Prostate gland (tissue), 2 donors: ENCODE results near the gene ARHGAP9. TPM values are rescaled to one million over a fixed set of nuclear protein-coding genes. Genes with fewer than 3 reads are reported as not detected.

Source experiments
- DNase-seq: peaks from one replicate; pipeline ENCODE4 v3.0.0-alpha.2; 2019; ENCODE audit warnings: low spot score
- H3K27ac ChIP-seq, 2 donors: fragments of 200-600 bp; sonication (generic); 2 replicates each; pipeline ENCODE4 v1.5.1; 2017 to 2019
- H3K27me3 ChIP-seq: fragments of 200-600 bp; sonication (generic); replicated peaks from 2 replicates; pipeline ENCODE4 v1.5.1; 2019; ENCODE audit not compliant: insufficient read depth
- H3K36me3 ChIP-seq, 2 donors: fragments of 200-600 bp; sonication (generic); 1 replicate in 1 of 2; 2 replicates in 1 of 2; pipeline versions ENCODE4 v1.5.1 to v1.8.1; 2017 to 2019
- H3K4me1 ChIP-seq: fragments of 200-600 bp; sonication (generic); replicated peaks from 2 replicates; pipeline ENCODE4 v1.5.1; 2019
- H3K4me3 ChIP-seq, 2 donors: fragments of 200-600 bp; sonication (generic); 2 replicates each; pipeline ENCODE4 v1.5.1; 2017 to 2019
- H3K9me3 ChIP-seq: fragments of 200-600 bp; sonication (generic); 2 replicates; pipeline ENCODE4 v1.5.1; 2017
- POLR2A ChIP-seq: fragments of 450-650 bp; IDR thresholded peaks from one replicate; pipeline ENCODE4 v1.6.1; 2016; ENCODE audit warnings: antibody characterized with exemption, mild to moderate bottlenecking
- POLR2AphosphoS5 ChIP-seq: sonication (generic); formaldehyde crosslinking; IDR thresholded peaks from one replicate; pipeline ENCODE4 v1.6.1; 2017; ENCODE audit warnings: antibody characterized with exemption
- WGBS: methylation state at CpG from one replicate; pipeline ENCODE4 v1.1.5; 2018; 5-methylcytosine and 5-hydroxymethylcytosine counted together
- intact Hi-C: fragments of 100-400 bp; cut with DNase I; formaldehyde crosslinking; loops from one replicate; pipeline ENCODE4 v1.14.2; 2022
- total RNA-seq, 2 donors: library from RNA; depleted of rRNA; stranded (reverse); fragments of >200 nt; gene quantifications; one replicate each; pipeline ENCODE4 v1.1.0, GENCODE V29; 2016
- TF ChIP-seq, protein P1 (sequence below), 4 experiments: fragments of 200-600 bp in 2 of 4; fragments of 450-650 bp in 2 of 4; sonication (generic) in 2 of 4; IDR thresholded peaks; 1 replicate in 3 of 4; 2 replicates in 1 of 4; pipeline ENCODE4 v1.5.1; 2016 to 2019; ENCODE audit warnings: antibody characterized with exemption in 4 of 4, mild to moderate bottlenecking in 2 of 4, moderate library complexity in 2 of 4

Gene ARHGAP9
- total RNA-seq, 2 donors from 2014 or later = 3.5 to 13.6 TPM

DNA sequence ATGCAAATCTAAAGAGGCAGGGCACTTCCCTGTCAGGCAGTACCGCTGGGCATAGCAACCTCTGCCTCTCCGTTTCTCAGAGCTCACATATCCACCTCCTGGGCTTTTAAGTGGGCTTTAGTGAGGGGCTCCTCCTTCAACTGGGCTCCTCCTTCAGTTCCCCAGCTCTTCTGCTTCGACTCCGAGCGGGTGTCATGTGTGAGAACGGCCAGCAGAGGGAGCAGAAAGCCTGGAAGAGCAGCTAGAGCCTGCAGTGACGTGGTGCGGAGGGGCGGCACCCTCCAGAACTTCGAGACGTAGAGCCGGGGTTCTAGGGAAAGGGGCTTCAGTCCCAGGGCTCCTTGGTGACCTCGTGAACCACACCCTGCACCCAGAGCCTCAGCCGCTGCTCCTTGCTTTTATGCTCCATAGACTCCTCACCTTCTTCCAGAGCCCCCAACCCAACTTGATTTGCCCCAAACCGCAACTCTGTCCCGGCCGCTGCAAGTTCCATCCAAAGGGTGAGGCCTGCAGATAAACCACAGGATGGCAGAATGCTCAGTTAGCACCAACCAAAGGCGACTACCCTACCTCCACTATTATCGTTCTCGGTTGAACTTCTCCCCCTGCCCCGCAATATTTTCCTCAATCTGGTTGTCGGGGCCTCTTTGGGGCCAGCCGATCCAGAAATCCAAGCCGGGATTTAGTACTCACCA, 20.5 kb downstream of the ARHGAP9 start:
- Histone ChIP-seq H3K36me3 (no peaks in the 10 kb centered on the region), H3K27ac (peak overlapping the region; percentile 82 to 86), H3K27me3 (no peaks in the 10 kb centered on the region), H3K4me3 (peak overlapping the region; percentile 55 to 60), H3K9me3 (no peaks in the 10 kb centered on the region), H3K4me1 (peaks cover 9% of the 10 kb centered on the region)
- intact Hi-C loops = no loop called here
- peak; percentile 92 for DNase-seq
- peak; percentile 71 for TF ChIP-seq POLR2AphosphoS5
- TF ChIP-seq POLR2A = peak; percentile 38
- TF ChIP-seq, protein P1, sequence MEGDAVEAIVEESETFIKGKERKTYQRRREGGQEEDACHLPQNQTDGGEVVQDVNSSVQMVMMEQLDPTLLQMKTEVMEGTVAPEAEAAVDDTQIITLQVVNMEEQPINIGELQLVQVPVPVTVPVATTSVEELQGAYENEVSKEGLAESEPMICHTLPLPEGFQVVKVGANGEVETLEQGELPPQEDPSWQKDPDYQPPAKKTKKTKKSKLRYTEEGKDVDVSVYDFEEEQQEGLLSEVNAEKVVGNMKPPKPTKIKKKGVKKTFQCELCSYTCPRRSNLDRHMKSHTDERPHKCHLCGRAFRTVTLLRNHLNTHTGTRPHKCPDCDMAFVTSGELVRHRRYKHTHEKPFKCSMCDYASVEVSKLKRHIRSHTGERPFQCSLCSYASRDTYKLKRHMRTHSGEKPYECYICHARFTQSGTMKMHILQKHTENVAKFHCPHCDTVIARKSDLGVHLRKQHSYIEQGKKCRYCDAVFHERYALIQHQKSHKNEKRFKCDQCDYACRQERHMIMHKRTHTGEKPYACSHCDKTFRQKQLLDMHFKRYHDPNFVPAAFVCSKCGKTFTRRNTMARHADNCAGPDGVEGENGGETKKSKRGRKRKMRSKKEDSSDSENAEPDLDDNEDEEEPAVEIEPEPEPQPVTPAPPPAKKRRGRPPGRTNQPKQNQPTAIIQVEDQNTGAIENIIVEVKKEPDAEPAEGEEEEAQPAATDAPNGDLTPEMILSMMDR (IDR thresholded peaks at IDR 0.05) = peak; percentile 92 to 99 (median 96)
- 0% methylated on average over 24 of the region's 24 CpGs for WGBS

DNA sequence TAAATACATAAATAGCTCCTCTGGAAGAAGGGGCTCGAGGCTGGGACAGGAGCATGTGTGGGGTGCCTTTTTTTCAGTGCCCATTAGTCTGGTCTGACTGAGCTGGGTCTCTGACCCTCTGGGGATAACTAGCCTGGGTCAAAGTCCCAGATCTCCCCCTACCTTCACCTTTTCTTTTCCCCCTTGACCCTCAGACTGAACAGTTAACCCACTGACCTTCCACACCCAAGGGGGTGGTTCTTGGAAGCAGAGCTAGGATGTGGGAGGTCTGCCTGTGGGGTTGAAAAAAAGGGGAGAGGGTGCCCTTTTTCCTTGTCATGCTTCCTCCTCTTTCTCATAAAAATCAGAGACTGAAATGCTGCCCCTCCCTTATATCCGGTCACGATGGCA, 21.0 kb downstream of the ARHGAP9 start:
- peaks cover 9% of the 10 kb centered on the region for H3K4me1 ChIP-seq
- H3K27ac ChIP-seq = peak overlapping the region; percentile 82 to 86
- TF ChIP-seq POLR2AphosphoS5 (no peak), POLR2A (no peak)
- TF ChIP-seq, protein P1 (IDR thresholded peaks at IDR 0.05) = no peak
- H3K9me3 ChIP-seq = no peaks in the 10 kb centered on the region
- no peaks in the 10 kb centered on the region for H3K36me3 ChIP-seq
- H3K27me3 ChIP-seq = no peaks in the 10 kb centered on the region
- intact Hi-C loops = no loop called here
- WGBS = 25% methylated on average over 3 of the region's 3 CpGs
- no peak for DNase-seq
- peak overlapping the region; percentile 55 to 60 for H3K4me3 ChIP-seq

DNA sequence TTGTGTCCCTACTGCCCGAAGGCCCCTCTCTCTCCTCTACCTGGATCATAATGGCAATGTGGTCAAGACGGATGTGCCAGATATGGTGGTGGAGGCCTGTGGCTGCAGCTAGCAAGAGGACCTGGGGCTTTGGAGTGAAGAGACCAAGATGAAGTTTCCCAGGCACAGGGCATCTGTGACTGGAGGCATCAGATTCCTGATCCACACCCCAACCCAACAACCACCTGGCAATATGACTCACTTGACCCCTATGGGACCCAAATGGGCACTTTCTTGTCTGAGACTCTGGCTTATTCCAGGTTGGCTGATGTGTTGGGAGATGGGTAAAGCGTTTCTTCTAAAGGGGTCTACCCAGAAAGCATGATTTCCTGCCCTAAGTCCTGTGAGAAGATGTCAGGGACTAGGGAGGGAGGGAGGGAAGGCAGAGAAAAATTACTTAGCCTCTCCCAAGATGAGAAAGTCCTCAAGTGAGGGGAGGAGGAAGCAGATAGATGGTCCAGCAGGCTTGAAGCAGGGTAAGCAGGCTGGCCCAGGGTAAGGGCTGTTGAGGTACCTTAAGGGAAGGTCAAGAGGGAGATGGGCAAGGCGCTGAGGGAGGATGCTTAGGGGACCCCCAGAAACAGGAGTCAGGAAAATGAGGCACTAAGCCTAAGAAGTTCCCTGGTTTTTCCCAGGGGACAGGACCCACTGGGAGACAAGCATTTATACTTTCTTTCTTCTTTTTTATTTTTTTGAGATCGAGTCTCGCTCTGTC, 22.8 kb downstream of the ARHGAP9 start:
- TF ChIP-seq POLR2AphosphoS5 (no peak), POLR2A (no peak)
- TF ChIP-seq, protein P1 (IDR thresholded peaks at IDR 0.05) = no peak
- no peak for DNase-seq
- no peaks in the 10 kb centered on the region for H3K9me3 ChIP-seq
- peaks cover 9% of the 10 kb centered on the region for H3K4me1 ChIP-seq
- no peak overlapping the region for H3K27ac ChIP-seq
- no peak overlapping the region for H3K4me3 ChIP-seq
- whole genome bisulfite sequencing = 92% methylated on average over 6 of the region's 6 CpGs
- intact Hi-C loops = no loop called here
- no peaks in the 10 kb centered on the region for H3K27me3 ChIP-seq
- no peaks in the 10 kb centered on the region for H3K36me3 ChIP-seq

DNA sequence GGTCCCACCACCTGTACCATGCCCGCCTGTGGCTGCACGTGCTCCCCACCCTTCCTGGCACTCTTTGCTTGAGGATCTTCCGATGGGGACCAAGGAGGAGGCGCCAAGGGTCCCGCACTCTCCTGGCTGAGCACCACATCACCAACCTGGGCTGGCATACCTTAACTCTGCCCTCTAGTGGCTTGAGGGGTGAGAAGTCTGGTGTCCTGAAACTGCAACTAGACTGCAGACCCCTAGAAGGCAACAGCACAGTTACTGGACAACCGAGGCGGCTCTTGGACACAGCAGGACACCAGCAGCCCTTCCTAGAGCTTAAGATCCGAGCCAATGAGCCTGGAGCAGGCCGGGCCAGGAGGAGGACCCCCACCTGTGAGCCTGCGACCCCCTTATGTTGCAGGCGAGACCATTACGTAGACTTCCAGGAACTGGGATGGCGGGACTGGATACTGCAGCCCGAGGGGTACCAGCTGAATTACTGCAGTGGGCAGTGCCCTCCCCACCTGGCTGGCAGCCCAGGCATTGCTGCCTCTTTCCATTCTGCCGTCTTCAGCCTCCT, 23.4 kb downstream of the ARHGAP9 start:
- Histone ChIP-seq H3K36me3 (no peaks in the 10 kb centered on the region), H3K27me3 (no peaks in the 10 kb centered on the region), H3K4me1 (peaks cover 9% of the 10 kb centered on the region), H3K4me3 (no peak overlapping the region), H3K27ac (no peak overlapping the region), H3K9me3 (no peaks in the 10 kb centered on the region)
- DNase-seq = peak; percentile 25
- no peak for TF ChIP-seq POLR2AphosphoS5
- TF ChIP-seq, protein P1 (IDR thresholded peaks at IDR 0.05) = peak; percentile 25 to 53 (median 44)
- intact Hi-C loops = no loop called here
- 38% methylated on average over 15 of the region's 15 CpGs for WGBS
